ENCODE measurements around the gene CNOT6.

Gene CNOT6

DNA sequence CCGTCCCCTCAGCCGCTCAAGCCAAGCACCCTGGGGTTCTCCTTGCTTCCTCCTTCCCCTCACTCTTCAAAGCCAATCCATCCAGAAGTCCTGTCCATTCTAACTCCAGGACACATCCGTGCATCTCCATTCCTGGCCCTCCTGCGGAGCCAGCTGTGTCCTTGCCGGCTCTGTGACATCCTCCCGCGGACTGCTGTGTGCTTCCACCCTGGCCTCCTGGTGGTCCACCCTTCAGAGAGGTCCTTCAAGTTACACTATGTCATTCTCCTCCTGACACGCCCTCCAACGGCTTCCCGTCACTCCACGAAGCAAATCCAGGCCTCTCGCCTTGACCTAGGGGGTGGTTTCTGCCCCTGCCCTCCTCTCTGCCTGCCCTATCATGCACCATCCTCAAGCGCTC is 110.1 kb downstream of the CNOT6 start:
- peak in 1 of 2 experiments; percentile 1 for DNase-seq (ENCODE audit: low read depth in 1 of 2, low spot score in 1 of 2)

DNA sequence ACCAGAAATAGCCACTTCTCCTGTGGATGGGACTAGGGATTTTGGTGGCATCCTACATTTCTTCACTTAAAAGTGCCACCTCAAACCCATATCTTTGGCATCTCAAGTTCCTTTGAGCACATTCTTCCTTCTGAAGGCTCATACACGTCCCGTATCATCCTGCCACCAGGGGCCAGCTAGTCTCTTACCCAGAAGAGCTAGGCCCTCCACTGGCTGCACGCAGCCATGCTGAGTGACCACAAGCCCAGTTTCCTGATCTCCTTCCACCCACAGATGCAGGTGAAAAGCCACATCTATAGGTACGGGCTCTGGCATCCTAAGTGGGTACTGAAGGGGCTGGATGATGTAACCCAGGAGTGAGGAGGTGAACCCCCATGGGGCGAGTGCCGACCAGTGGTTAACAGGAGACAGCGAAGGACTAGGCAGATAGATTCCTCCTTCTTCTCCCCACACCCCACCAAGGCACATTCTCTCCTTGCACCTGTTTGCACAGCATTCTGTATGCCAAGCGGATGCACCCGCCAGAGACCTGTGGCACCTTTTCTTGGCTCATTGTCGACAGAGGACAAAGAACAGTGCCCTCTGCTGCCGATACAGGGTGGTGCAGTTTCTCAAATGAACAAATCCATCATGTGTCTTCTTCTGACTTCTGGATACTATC is 111.5 kb downstream of the CNOT6 start:
- peak; percentile 82 to 95 for DNase-seq (ENCODE audit: low read depth in 1 of 2, low spot score in 1 of 2)
- in situ Hi-C loops (cut with HindIII; ENCODE audit: low pct_unique_long_range_greater_than_20kb, low sequenced_read_pairs): no loop called here
- TF ChIP-seq JUND (IDR thresholded peaks at IDR 0.05; ENCODE audit: low read depth): no peak

More for the DNA sequence above, 110.1 kb downstream of the CNOT6 start:
- no peak for TF ChIP-seq JUND (IDR thresholded peaks at IDR 0.05; ENCODE audit: low read depth)
- in situ Hi-C loops (cut with HindIII; ENCODE audit: low pct_unique_long_range_greater_than_20kb, low sequenced_read_pairs): no loop called here

GRCh38 chr5:180606215-180606785 is 112.1 kb downstream of the CNOT6 start:
- TF ChIP-seq JUND (IDR thresholded peaks at IDR 0.05; ENCODE audit: low read depth): no peak
- in situ Hi-C loops (cut with HindIII; ENCODE audit: low pct_unique_long_range_greater_than_20kb, low sequenced_read_pairs): no loop called here
- peak in 1 of 2 experiments; percentile 0 for DNase-seq (ENCODE audit: low read depth in 1 of 2, low spot score in 1 of 2)

DNA sequence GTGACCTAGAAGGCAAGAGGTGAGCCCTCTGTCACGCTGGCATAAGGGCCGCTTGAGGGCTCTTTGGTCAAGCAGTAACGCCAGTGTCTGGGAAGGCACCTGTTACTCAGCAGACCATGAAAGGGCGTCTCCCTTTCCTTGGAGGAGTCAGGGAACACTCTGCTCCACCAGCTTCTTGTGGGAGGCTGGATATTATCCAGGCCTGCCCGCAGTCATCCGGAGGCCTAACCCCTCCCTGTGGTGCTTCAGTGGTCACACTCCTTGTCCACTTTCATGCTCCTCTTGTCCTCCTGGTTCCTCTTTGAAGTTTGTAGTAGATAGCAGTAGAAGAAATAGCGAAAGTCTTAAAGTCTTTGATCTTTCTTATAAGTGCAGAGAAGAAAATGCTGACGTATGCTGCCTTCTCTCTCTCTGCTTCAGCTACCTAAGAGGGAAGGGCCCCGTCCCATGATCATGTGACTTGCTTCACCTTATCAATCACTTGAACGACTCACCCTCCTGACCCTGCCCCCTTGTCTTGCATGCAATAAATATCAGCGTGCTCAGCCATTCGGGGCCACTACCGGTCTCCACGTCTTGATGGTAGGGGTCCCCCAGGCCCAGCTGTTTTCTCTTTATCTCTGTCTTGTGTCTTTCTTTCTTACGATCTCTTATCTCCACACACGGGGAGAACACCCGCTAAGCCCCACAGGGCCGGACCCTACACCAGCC is 113.8 kb downstream of the CNOT6 start:
- no peak for TF ChIP-seq JUND (IDR thresholded peaks at IDR 0.05; ENCODE audit: low read depth)
- in situ Hi-C loops (cut with HindIII; ENCODE audit: low pct_unique_long_range_greater_than_20kb, low sequenced_read_pairs): no loop called here
- DNase-seq (ENCODE audit: low read depth in 1 of 2, low spot score in 1 of 2): no peak

GRCh38 chr5:180608572-180609310 is 114.6 kb downstream of the CNOT6 start:
- TF ChIP-seq JUND (IDR thresholded peaks at IDR 0.05; ENCODE audit: low read depth): no peak
- DNase-seq (ENCODE audit: low read depth in 1 of 2, low spot score in 1 of 2): peak in 1 of 2 experiments; percentile 1
- in situ Hi-C loops (cut with HindIII; ENCODE audit: low pct_unique_long_range_greater_than_20kb, low sequenced_read_pairs): no loop called here

DNA sequence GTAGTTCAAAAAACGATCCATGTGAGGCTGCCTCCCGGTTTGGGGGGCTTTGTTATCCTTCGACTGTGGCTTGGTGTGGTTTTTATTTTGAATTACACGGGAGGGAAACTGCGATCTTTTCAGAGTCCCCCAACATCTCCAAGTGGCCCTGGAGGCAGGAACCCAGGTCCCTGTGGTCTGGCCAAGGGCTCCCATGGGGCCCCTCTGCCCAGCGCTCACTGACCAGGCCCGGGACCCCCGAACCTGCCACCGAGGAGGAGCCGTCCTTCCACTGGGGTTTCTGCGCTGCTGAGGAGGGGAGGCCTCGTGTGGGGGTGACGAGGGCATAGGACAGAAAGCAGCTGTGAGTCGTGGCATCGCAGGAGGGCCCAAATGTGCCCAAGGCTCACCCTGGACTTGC is 115.2 kb downstream of the CNOT6 start:
- no peak for TF ChIP-seq JUND (IDR thresholded peaks at IDR 0.05; ENCODE audit: low read depth)
- in situ Hi-C loops (cut with HindIII; ENCODE audit: low pct_unique_long_range_greater_than_20kb, low sequenced_read_pairs): no loop called here
- DNase-seq (ENCODE audit: low read depth in 1 of 2, low spot score in 1 of 2): peak in 1 of 2 experiments; percentile 3

- TF ChIP-seq JUND (IDR thresholded peaks at IDR 0.05; ENCODE audit: low read depth): no peak
- peak in 1 of 2 experiments; percentile 7 for DNase-seq (ENCODE audit: low read depth in 1 of 2, low spot score in 1 of 2)
- in situ Hi-C loops (cut with HindIII; ENCODE audit: low pct_unique_long_range_greater_than_20kb, low sequenced_read_pairs): no loop called here
Measured at GRCh38 chr5:180609817-180610550, 115.8 kb downstream of the CNOT6 start.

- TF ChIP-seq JUND (IDR thresholded peaks at IDR 0.05; ENCODE audit: low read depth): no peak
- in situ Hi-C loops (cut with HindIII; ENCODE audit: low pct_unique_long_range_greater_than_20kb, low sequenced_read_pairs): no loop called here
- no peak for DNase-seq (ENCODE audit: low read depth in 1 of 2, low spot score in 1 of 2)
Measured at GRCh38 chr5:180611140-180611850, 117.1 kb downstream of the CNOT6 start.

- in situ Hi-C loops (cut with HindIII; ENCODE audit: low pct_unique_long_range_greater_than_20kb, low sequenced_read_pairs): no loop called here
- no peak for DNase-seq (ENCODE audit: low read depth in 1 of 2, low spot score in 1 of 2)
- TF ChIP-seq JUND (IDR thresholded peaks at IDR 0.05; ENCODE audit: low read depth): no peak
Measured at GRCh38 chr5:180612683-180613082, 118.5 kb downstream of the CNOT6 start.

- TF ChIP-seq JUND (IDR thresholded peaks at IDR 0.05; ENCODE audit: low read depth): no peak
- in situ Hi-C loops (cut with HindIII; ENCODE audit: low pct_unique_long_range_greater_than_20kb, low sequenced_read_pairs): no loop called here
- no peak for DNase-seq (ENCODE audit: low read depth in 1 of 2, low spot score in 1 of 2)
Measured at GRCh38 chr5:180613188-180613813, 119.1 kb downstream of the CNOT6 start.

GRCh38 chr5:180613814-180614188 is 119.6 kb downstream of the CNOT6 start:
- TF ChIP-seq JUND (IDR thresholded peaks at IDR 0.05; ENCODE audit: low read depth): no peak
- in situ Hi-C loops (cut with HindIII; ENCODE audit: low pct_unique_long_range_greater_than_20kb, low sequenced_read_pairs): no loop called here
- no peak for DNase-seq (ENCODE audit: low read depth in 1 of 2, low spot score in 1 of 2)

Data from T47D (cell line).